A673 (cell line): Measurements from ENCODE around the gene PLCG1.

Experiments used
- EZH2 ChIP-seq: fragments of 200-600 bp; sonication (generic); IDR thresholded peaks from 2 replicates; pipeline ENCODE4 v1.6.1; 2017; ENCODE audit warnings: borderline replicate concordance, low read depth, mild to moderate bottlenecking, mixed read lengths, antibody characterized with exemption, low read length; ENCODE audit not compliant: poor library complexity, severe bottlenecking
- TF ChIP-seq, protein P1 (sequence below): fragments of 300-800, 200-600 bp; sonication (generic); conservative IDR thresholded peaks from 2 replicates; pipeline ENCODE4 v1.5.1; 2017; ENCODE audit warnings: low read depth, mild to moderate bottlenecking, antibody characterized with exemption, low read length, moderate library complexity, mixed read lengths

DNA sequence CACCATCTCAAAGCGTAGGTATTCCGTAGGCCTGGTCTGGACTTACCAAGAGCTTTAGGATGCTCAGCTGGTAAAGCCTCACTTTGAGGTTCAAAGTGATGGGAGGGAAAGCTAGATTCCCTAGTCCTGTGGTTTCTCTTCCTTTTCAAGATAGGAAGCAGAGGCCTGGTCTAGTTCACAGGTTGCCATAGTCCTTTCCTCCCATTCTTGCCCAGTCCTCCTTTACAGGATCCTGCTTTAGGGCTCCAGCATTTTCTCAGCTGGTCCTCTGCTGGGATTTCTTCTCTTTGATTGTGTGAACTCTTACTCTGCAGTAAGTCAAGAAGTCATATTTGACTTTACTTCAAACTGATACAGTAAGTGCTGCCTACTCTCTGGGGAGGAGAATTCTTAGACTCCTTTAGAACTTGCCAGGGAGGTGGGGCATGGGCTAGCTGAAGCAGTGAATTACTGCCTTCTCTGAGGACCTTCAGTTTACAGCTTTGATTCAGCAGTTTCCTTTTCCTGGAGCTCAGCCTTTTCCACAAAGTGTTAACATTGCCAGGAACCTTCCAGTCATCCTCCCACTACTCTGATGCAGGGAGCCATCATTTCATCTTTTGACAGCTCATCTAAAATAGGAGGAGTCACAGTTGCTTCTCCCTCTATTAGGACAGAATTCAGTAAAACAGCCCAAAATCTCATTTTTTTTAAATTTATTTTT lies 42.8 kb upstream of the PLCG1 start:
- TF ChIP-seq, protein P1, sequence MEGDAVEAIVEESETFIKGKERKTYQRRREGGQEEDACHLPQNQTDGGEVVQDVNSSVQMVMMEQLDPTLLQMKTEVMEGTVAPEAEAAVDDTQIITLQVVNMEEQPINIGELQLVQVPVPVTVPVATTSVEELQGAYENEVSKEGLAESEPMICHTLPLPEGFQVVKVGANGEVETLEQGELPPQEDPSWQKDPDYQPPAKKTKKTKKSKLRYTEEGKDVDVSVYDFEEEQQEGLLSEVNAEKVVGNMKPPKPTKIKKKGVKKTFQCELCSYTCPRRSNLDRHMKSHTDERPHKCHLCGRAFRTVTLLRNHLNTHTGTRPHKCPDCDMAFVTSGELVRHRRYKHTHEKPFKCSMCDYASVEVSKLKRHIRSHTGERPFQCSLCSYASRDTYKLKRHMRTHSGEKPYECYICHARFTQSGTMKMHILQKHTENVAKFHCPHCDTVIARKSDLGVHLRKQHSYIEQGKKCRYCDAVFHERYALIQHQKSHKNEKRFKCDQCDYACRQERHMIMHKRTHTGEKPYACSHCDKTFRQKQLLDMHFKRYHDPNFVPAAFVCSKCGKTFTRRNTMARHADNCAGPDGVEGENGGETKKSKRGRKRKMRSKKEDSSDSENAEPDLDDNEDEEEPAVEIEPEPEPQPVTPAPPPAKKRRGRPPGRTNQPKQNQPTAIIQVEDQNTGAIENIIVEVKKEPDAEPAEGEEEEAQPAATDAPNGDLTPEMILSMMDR = no peak
- no peak for TF ChIP-seq EZH2
